Neural crest cell (in vitro differentiated cells): ENCODE data around the gene AFMID. TPM values are rescaled to one million over a fixed set of nuclear protein-coding genes. Genes with fewer than 3 reads are reported as not detected.
A peak's percentile ranks its signal among the peaks of the same experiment; 100 is the strongest.
"Not testable (repeated sequence)": the region's sequence is repeated elsewhere in the genome, so short reads cannot be mapped to it uniquely, and the experiment has no call there.

Source experiments
- DNase-seq: peaks from one replicate; pipeline ENCODE4 v3.0.0; 2021; ENCODE audit warnings: low read depth, mixed read lengths, low spot score
- H3K27ac Mint-ChIP-seq: one replicate; pipeline ENCODE4 v1.8.0; 2021; ENCODE audit warnings: mild to moderate bottlenecking, mixed read lengths; ENCODE audit not compliant: unreplicated experiment
- H3K27me3 Mint-ChIP-seq: 2 replicates; pipeline ENCODE4 v1.8.0; 2021; ENCODE audit warnings: low read depth, mild to moderate bottlenecking, mixed read lengths
- H3K36me3 Mint-ChIP-seq: 2 replicates; pipeline ENCODE4 v1.8.0; 2021; ENCODE audit warnings: low read depth, mild to moderate bottlenecking, mixed read lengths
- H3K4me1 Mint-ChIP-seq: 2 replicates; pipeline ENCODE4 v1.8.0; 2021; ENCODE audit warnings: mixed read lengths
- H3K4me3 Mint-ChIP-seq: one replicate; pipeline ENCODE4 v1.8.0; 2021; ENCODE audit warnings: mild to moderate bottlenecking, mixed read lengths
- H3K9me3 Mint-ChIP-seq: 2 replicates; pipeline ENCODE4 v1.8.0; 2021; ENCODE audit warnings: mixed read lengths
- CTCF ChIP-seq: fragments of 200-600 bp; sonication (generic); conservative IDR thresholded peaks from 2 replicates; pipeline ENCODE4 v1.5.0; 2021; ENCODE audit warnings: antibody characterized with exemption, mild to moderate bottlenecking
- total RNA-seq: library from RNA; stranded (reverse); gene quantifications from 2 replicates; pipeline ENCODE4 v1.2.1, GENCODE V29; 2021

AFMID gene
- total RNA-seq, 1 donor from 2014 or later, result 41.9 TPM

- no peak for TF ChIP-seq CTCF
- no peak overlapping the region for H3K27ac Mint-ChIP-seq
Measured at GRCh38 chr17:78170692-78171590, 16.2 kb upstream of the AFMID start.

GRCh38 chr17:78171591-78172248 is 15.4 kb upstream of the AFMID start:
- not testable (repeated sequence) for DNase-seq, H3K27ac Mint-ChIP-seq, H3K36me3 Mint-ChIP-seq, H3K27me3 Mint-ChIP-seq, H3K9me3 Mint-ChIP-seq
- Mint-ChIP-seq H3K4me3 (peak overlapping the region; percentile 72), H3K4me1 (peaks cover 13% of the 10 kb centered on the region)

More at GRCh38 chr17:78170692-78171590, 16.2 kb upstream of the AFMID start:
- no peak for DNase-seq
- Mint-ChIP-seq H3K4me1 (peaks cover 13% of the 10 kb centered on the region), H3K9me3 (no peaks in the 10 kb centered on the region), H3K36me3 (no peaks in the 10 kb centered on the region), H3K4me3 (peak overlapping the region; percentile 86), H3K27me3 (no peaks in the 10 kb centered on the region)

- Mint-ChIP-seq H3K36me3 (peaks cover 4% of the 10 kb centered on the region), H3K27ac (no peak overlapping the region), H3K27me3 (no peaks in the 10 kb centered on the region), H3K4me3 (peak overlapping the region; percentile 72), H3K9me3 (no peaks in the 10 kb centered on the region), H3K4me1 (peaks cover 13% of the 10 kb centered on the region)
- no peak for TF ChIP-seq CTCF
- no peak for DNase-seq
Measured at GRCh38 chr17:78172249-78173051, 14.7 kb upstream of the AFMID start.

- peaks cover 13% of the 10 kb centered on the region for H3K4me1 Mint-ChIP-seq
- no peak for DNase-seq
- H3K27ac Mint-ChIP-seq, result peak overlapping the region; percentile 71
- no peaks in the 10 kb centered on the region for H3K27me3 Mint-ChIP-seq
- H3K9me3 Mint-ChIP-seq, result no peaks in the 10 kb centered on the region
- TF ChIP-seq CTCF, result no peak
- H3K36me3 Mint-ChIP-seq, result peaks cover 4% of the 10 kb centered on the region
- H3K4me3 Mint-ChIP-seq, result peak overlapping the region; percentile 72
Measured at GRCh38 chr17:78173097-78173715, 14.0 kb upstream of the AFMID start.

GRCh38 chr17:78174346-78174869 is 12.8 kb upstream of the AFMID start:
- Mint-ChIP-seq H3K9me3 (no peaks in the 10 kb centered on the region), H3K4me1 (peaks cover 13% of the 10 kb centered on the region), H3K4me3 (peak overlapping the region; percentile 49), H3K27ac (no peak overlapping the region), H3K27me3 (no peaks in the 10 kb centered on the region), H3K36me3 (peaks cover 10% of the 10 kb centered on the region)
- TF ChIP-seq CTCF, result no peak
- DNase-seq, result no peak
